Measurements from ENCODE around the gene TSFM.

TSFM gene
- long read RNA-seq, donor 1, transcript TSFM-204 (6 exons, 2,192 nt): major isoform, 20 of 36 reads
- long read RNA-seq, donor 1, partial matches to known transcripts: 15 of 36 reads
- long read RNA-seq, donor 1, other reads (novel, unspliced or antisense): 0 of 36 reads
- long read RNA-seq, donor 2, transcript TSFM-204 (6 exons, 2,192 nt): major isoform, 12 of 18 reads
- long read RNA-seq, donor 2, partial matches to known transcripts: 5 of 18 reads
- long read RNA-seq, donor 2, other reads (novel, unspliced or antisense): 0 of 18 reads
- long read RNA-seq, donor 3, transcript TSFM-204 (6 exons, 2,192 nt): major isoform, 7 of 7 reads
- long read RNA-seq, donor 3, partial matches to known transcripts: 0 of 7 reads
- long read RNA-seq, donor 3, other reads (novel, unspliced or antisense): 0 of 7 reads
- long read RNA-seq, donor 4, transcript TSFM-204 (6 exons, 2,192 nt): major isoform, 19 of 22 reads
- long read RNA-seq, donor 4, partial matches to known transcripts: 0 of 22 reads
- long read RNA-seq, donor 4, other reads (novel, unspliced or antisense): 0 of 22 reads
- long read RNA-seq, donor 5, transcript TSFM-204 (6 exons, 2,192 nt): major isoform, 15 of 24 reads
- long read RNA-seq, donor 5, partial matches to known transcripts: 6 of 24 reads
- long read RNA-seq, donor 5, other reads (novel, unspliced or antisense): 0 of 24 reads
- long read RNA-seq, donor 6, transcript TSFM-204 (6 exons, 2,192 nt): major isoform, 11 of 25 reads
- long read RNA-seq, donor 6, partial matches to known transcripts: 12 of 25 reads
- long read RNA-seq, donor 6, other reads (novel, unspliced or antisense): 0 of 25 reads
- long read RNA-seq, donor 7, transcript TSFM-204 (6 exons, 2,192 nt): major isoform, 9 of 9 reads
- long read RNA-seq, donor 7, partial matches to known transcripts: 0 of 9 reads
- long read RNA-seq, donor 7, other reads (novel, unspliced or antisense): 0 of 9 reads
- long read RNA-seq, donor 8, transcript TSFM-204 (6 exons, 2,192 nt): major isoform, 13 of 27 reads
- long read RNA-seq, donor 8, partial matches to known transcripts: 10 of 27 reads
- long read RNA-seq, donor 8, other reads (novel, unspliced or antisense): 0 of 27 reads

- peak; percentile 83 for DNase-seq
Measured at GRCh38 chr12:57782608-57783465, at the start of gene TSFM. Gene TSFM (plus strand): TSS chr12:57782787. CDS start chr12:57782802, 15 bp downstream.

GRCh38 chr12:57733928-57734327, 48.7 kb upstream of the TSFM start:
- DNase-seq: no peak

DNA sequence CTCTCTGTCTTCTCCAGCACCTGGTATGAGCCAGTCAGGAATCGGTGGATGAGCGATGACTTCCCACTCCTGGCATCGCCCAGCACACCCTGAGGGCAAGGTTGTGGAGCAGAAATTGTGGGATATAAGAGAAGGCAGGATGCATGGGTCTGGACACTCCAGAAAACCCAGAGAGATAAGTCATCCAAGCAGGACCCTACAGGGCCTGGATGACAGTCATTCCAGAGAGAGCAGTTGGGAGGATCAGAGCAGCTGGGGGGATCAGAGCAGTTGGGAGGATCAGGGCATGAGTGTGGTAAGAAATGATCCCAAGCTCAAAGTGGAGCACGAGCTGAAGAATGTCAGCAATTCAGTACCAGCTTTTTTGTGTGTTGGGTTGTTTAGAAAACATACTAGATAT, 48.0 kb upstream of the TSFM start:
- no peak for DNase-seq

GRCh38 chr12:57735198-57735855, 47.3 kb upstream of the TSFM start:
- no peak for DNase-seq

GRCh38 chr12:57735952-57736740, 46.4 kb upstream of the TSFM start:
- DNase-seq: peak; percentile 52

- DNase-seq: peak; percentile 36
Measured at GRCh38 chr12:57736741-57737466, 45.7 kb upstream of the TSFM start.

GRCh38 chr12:57737467-57738460, 44.8 kb upstream of the TSFM start:
- peak; percentile 61 for DNase-seq

DNA sequence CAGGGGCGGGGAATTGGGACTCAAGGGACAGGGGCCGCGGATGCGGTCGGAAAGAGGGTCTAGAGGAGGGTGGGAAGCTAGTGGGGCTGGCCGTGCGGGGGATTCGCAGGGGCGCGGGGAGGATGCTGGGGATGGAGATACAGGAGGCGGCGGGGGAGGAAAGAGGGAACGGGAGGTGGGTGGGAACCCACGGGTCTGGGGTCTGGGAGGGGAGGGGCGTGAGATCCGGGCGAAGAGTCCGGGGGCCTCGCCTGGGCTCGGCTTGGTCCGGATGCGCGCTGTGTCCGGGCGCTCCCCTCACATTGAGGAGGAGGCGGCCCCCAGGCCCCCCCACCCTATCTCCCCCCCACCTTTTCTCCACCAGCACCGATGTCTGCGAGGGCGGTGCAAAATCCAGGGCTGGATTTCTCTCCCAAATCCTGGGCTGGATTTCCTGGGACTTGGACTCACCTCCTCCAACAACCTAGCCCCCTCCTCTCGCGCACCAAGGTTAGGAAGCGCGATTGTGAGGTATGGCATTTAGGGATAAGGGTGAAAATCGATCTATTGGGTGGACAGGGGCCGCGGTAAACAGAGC, 43.8 kb upstream of the TSFM start, which contains the start of gene AGAP2:
TSS of gene AGAP2 (minus strand) at position 82 of the 577 bp plus-strand sequence. CDS start 496 bp downstream, outside the sequence.
- DNase-seq: no peak

DNA sequence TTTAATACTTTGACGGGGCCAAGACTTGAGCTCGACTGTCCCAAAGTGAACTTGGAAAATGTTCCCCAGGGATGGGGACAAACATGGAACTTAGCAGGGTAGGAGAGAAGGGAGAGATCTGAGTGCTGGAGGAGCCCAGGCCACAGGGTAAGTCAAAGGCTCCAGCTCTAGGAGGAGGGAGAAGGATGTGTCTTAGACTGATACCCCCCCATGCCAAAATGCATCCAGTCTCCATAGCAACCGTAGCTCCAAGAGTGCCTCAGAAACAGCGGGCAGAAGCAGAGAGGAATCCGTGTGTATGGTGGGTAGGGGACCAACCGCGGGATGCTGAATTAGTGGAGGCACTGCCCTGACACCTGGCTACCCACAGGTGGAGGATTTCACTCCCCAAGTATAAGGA, 43.2 kb upstream of the TSFM start:
- DNase-seq: no peak

DNA sequence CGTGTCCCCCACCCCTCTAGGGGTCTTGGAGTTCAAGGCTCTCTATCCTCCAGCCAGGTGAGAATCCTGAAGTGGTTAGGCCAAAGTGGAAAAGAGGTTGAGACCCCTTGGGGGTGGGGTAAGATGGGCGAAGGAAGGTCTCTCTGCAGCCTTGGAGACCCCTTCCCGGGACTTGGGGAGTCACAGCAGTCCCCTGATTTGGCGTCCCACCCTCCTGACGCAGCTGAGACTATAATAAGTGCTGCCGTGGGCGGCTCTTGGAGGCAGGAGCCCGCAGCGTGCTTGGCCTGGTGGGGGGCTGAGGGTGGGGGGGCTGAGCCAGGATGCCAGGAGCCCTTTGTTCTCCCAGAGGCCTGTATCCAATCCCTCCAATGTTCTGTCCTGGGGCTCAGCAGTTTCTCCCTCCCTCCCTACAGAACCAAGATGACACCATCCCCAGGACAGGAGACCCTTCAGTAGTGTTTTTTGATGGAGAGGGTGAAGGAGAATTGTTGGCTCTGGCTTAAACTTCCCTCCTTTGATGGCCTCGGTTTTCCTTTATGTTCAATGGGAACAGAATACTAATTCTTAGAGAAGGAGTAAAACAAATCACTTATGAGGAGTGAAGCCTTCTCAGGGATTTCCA, 42.6 kb upstream of the TSFM start:
- DNase-seq: no peak

- no peak for DNase-seq
Measured at GRCh38 chr12:57740656-57741412, 41.8 kb upstream of the TSFM start.

GRCh38 chr12:57741413-57741789, 41.2 kb upstream of the TSFM start:
- DNase-seq: no peak

GRCh38 chr12:57741844-57742738, 40.5 kb upstream of the TSFM start:
- no peak for DNase-seq

DNA sequence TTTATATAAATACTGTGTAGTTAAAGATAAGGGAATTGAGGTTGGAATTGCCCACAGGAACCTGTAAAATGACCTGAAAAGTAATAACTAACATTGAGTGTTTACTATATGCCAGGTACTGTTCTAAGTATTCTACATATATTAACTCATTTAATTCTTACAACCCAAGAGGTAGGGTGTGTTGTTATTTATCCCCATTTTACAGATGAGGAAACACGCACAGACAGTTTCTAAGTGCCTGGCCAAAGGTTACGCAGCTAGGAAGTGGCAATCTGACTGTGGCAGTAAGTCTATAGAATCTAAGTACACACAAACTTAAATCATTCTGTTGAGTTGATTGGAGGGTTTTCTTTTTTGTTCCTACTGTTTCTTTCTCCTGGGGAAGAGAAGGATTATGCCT, 38.8 kb upstream of the TSFM start:
- no peak for DNase-seq

DNA sequence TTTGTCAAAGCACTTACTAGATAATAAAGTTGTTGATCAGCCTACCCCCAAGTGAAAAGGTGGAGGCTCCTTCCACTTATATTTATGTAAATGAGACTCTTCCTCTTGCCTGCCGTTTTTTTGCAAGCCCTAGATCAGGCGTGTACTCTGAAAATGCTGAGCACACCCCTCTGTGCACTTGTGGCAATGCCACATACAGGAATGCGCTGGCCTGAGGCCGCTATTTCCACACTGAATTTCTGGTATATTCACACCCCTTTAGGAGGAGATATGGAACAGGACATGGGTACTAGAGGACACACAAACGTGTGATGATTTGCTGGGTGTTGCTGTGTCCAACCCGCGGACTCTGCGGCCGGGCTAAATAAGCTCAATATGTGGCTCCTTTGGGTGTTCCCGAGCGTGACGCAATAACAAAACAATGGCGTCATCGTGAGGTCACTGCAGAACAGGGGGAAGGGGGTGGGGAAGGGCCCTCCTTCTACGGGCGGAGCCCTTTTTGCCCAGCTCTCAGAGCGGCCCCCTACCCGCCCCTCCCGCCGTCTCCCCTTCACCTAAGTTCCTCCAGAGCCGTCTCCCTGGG, 38.3 kb upstream of the TSFM start:
- peak; percentile 80 for DNase-seq
